Fibroblast of gingiva (primary cell): ENCODE data around the gene KCNJ10.
A peak's percentile ranks its signal among the peaks of the same experiment; 100 is the strongest.

Source experiments
- DNase-seq: peaks from one replicate; pipeline ENCODE4 v3.0.0-alpha.2; 2011; ENCODE audit warnings: low read depth

KCNJ10 gene

DNA sequence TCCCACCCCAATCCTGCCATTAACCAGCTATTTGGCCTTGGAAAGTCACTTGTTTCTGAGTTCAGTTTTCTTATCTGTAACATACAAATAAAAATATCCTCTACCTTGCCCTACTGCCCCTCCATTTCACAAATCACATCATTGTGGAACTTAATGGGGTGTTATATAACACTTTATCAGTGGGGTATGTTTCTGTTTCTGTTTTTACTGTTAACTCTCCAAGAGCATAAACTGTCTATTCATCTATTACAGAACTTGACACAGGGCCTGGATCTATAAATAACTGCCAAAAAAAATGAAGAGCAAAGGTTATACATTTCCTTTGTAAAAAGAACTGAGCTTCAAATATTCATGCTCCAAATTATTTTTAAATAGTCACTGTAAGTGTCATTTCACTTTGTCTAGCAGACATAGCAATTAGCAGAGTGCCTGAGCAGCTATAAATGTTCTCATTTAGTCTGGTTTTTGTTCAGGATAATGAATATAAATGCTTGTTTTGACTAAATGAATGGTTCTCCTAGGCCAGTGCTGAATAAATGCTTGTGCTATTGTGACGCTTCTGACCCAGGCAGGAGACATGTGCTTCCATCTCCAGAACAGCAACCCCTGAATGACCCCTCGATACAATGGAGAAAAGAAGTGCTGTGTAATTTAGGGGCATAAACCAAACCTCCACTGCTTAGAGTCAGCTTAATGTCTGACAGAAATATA is 45.6 kb downstream of the KCNJ10 start:
- no peak for DNase-seq

DNA sequence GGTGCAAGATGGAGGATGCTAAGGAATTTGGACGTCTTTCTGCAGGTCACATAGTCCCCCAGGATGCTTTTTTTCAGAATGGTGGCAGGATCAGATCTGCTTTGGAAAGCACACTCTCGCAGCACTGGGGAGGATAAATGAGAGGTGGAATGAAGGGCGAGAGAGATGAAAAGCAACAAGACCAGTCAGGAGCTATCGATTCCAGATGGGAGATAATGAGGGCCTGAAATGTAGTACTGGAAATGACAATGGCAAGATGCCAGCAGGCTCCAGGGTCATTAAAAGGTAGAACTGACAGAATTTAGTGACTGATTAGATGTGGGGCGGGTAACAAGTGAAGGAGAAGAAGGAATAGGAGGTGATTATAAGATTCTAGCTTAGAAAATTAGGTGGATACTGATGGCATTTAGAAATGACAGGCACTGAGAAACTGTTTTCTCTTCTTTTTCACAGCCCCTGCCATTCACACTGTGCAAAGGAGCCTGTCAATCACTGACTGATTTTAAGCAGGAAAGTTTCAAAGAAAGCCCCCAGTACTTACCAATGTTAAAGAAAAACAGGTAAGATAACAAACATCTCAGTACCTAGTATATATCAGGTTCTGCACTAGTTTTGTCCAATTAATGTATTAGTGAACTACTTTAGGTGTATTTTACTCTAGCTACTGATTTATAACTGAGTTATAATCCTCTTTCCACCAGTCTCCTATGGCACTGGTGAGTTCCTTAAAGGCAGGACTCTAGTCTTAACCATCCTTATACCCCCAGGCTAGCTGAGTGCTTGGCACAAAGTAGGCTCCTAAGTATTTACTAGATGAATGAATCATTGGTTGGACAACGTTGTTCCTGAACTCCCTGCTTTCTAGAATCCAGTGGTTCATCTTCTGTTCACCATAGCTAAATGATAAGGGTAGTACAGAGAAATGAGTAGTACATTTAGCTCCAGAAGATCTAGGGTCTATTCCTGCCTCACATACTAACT is 47.3 kb downstream of the KCNJ10 start:
- DNase-seq = peak; percentile 16

DNA sequence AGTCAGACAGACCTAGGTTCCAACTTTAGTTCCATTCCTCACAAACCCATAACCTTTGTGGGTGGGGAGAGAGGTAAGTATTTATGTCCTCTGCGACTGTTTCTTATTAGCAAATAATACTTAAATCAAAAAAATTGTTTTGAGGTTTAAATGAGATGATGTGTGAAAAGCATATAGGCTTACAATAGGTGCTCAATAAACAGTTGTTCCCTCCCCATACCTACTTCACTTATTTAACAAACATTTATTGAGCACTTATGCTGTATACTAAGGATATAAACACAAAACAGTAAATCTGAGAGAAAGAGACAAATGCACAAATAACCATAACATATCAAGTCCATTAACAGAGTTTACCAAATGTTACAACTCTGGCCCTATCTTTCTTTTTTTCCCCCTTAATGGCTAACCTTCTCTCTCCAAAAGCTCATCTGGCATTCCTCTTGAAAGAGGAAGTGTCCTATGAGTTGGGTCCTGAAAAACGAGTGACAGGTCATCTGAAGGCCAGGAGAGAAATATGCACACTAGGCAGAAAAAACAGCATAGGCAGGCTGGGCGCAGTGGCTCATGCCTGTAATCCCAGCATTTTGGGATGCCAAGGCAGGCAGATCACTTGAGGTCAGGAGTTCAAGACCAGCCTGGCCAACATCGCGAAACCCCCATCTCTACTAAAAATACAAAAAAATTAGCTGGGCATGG is 48.4 kb downstream of the KCNJ10 start:
- DNase-seq = no peak

DNA sequence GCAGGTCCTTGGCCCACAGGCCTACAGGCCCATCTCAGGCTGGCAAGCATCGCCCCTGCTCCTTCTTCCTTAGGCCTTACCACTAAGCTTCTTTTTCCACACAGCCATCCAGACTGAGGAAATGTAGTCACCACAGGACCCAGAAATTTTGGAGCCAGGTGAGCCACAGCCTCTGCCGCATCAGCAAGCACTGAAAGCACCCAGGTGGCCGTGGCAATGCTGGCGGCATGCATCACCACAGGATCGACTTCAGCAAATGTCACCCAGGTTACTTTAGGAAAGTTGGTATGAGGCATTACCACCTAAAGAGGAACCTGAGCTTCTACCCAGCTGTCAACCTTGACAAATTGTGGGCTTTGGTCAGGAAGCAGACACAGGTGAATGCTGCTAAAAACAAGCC is 49.8 kb downstream of the KCNJ10 start:
- DNase-seq = no peak

DNA sequence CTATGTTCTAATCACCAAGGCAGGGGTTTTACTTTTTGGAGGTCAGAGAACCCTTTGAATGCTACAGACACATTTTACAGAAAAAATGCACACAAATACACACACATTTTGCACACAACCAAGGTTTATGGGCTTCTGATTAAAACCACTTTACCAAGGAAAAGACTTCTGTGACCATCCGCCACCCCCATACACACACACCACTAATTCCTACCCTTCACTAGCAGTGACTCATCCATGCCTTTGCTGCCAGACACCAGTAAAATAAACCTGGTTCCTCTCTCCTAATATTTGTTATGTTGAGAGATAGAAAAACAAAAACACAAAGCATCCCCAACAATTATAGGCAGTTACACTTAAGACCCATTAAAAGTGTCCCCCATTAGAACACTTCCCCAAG is 51.1 kb downstream of the KCNJ10 start:
- no peak for DNase-seq

DNA sequence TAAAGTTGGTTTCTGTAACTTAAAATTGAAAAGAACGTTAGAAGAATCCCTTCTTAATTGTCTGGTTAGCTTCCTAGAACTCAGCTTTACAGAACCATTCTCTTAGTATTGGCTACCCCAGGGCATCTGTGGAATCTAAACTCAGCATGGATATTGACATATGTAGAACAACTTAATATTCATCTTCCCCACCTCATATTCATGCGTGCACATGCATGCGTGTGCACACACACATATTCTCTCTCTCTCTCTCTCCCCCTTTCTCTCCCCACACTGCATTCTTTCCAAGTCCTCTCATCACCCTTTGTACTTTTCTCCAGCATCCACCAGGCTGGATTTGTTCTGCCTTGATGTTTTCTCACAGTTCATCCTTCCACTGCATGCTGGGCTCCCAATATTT is 51.6 kb downstream of the KCNJ10 start:
- no peak for DNase-seq

DNA sequence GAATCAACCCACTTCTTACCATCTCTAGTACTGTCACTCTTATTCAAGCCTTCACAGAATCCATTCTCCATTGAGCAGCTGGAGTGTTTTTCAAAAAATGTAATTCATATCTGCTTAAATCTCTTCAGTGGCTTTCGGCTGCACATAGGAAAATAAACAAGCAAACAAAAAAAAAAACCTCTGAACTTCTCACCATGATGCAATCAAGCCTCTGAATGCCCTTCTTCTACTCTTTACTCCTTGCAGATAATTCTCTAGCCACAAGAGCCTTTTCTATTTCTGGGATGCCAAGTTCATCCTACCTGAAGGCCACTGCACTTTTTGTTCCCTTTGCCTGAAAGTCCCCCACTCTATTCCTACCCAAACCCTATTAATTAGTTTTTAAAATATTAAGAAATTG is 52.4 kb downstream of the KCNJ10 start:
- no peak for DNase-seq

DNA sequence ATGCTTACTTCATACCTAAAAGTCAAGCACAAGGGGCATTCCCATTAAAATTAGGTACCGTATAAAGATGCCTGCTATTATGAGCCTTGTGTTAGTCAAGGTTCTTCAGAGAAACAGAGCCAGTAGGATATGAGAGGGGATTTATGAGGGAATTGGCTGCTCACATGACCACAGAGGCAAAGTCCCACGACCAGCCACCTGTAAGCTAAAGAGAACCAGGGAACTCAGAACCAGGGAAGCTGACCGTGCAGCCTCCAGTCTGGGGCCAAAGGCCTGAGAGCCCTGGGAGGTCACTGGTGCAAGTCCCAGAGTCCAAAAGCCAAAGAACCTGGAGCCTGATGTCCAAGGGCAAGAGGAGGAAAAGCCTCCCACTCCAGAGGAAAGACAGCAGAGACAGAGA is 58.2 kb downstream of the KCNJ10 start:
- no peak for DNase-seq

DNA sequence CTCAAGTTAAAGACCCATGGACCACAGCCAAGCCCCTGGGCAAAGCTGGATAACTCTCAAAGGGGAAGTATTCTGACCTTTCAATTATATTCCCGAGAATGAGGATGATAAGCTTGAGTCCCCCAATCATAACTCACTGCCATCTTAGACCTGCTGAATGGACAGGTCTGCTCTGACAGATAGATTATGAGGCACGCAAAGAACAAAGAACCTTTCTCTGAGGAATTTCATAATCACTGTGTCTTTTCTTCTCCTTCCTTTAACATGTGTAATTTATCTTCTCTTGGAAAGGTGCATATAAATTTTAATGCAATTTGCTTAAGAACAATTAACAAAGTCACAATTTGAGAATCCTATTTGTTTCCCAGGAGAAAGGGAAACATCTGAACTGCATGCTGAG is 60.2 kb downstream of the KCNJ10 start:
- DNase-seq = no peak

DNA sequence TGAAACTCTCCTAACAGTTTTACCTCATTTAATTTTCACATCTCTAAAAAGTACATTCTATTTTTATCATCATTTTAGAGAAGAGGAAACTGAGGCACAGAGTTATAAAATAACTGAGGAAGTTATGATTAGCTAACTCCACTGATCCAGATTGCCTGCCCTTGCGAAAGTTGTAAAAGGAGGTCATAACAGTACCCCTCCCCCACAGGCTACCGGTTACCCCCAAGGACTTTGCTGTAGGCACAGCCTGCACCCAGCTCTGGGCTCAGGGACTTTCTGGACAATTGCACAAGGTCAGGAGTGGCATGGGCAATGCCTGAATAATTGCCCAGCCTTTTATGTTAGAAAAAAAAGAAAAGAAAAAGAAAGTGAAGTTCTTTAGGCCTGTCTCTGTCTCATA is 60.9 kb downstream of the KCNJ10 start:
- DNase-seq = no peak

DNA sequence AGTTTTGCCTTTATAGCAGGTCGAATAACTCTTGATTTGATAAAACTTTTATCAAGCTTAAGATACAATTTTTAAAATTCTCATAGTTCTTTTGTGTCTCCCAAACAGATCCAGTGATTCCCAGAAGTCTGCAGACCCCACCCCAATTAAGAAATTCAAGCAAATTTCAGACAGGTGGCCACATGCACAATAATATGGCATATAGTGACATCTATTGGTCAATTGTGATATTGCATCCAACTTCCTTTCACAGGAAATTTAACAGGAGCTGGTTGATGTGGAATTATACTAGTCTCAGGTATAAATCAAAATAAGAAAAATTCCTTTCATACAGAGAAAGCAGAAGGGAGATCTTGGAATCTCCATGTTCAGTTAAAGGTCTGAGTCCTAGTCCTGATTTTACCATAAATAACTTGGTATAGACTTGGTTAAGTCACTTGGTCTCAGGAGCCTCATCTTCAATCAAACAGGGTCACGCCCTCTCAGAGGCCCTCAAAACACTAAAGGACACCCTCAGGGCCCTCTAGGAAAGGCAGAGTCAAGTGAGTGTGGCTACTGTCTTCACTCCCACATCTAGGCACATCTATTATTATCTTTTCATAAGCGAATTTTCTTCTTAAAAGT is 62.3 kb downstream of the KCNJ10 start:
- DNase-seq = no peak

DNA sequence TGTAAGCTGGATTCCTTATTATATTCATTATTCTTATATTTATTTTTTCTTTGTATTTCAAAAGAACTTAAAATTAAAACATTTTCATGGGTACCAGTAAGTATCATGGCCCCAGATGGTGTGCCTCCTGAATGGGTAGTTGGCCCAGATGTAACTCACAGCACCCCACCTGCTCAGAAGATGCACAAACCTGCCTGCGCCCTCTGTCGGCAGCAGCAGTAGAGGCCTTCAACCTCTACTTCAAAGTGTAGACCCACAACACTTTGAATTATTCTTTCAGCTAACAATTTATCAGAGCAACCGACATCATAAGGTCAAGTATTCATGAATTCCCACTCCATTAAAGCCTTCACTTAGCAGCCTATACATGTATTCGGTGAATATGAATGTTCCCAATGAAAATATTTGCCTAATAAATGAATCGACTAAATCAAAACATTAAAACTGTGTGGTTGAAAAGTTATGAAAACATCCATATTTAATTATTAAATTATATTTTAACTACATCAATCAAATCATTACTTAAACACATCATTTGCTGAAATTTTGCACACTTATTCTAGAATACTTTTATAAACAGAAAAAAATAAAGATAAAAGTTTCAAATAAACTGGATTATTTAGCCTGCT is 63.5 kb downstream of the KCNJ10 start:
- peak; percentile 50 for DNase-seq

DNA sequence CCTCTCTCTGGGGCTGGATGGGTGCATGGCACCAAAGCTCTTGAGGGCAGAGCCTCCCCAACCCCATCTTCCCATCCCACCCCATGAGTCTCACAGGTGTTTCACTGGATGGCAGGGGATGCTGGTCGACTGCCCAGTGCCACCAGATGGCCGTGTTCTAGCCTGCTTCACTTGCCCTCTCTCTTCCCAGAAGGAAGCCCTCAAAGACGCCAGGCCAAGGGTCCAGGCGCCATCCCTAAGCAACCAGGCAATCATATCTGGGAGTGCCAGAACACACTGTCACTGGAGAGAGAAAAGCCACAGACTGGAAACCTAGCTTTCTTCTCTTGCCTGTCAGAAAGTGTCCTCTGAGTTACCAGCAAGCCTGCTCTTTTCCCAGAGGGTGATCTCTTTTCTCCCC is 64.9 kb downstream of the KCNJ10 start:
- no peak for DNase-seq

DNA sequence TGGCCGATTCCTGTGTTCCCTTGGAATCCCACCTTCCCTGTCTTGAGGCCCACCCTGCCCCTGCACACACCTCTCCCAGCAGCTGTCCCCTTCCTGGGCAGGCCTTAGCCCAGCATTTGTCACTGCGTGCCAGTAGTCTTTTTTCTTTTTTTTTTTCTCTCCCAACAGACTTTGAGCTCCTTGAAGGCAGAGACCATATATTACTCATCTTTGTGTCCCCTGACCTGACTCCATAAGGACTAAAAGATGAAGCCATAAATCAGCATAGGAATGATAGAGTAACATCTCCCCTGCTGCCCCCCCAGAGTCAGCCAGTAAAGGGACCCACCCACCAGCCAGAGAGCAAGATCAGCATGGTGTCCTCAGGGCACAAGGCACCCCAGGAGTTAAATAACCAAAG is 65.5 kb downstream of the KCNJ10 start:
- no peak for DNase-seq

DNA sequence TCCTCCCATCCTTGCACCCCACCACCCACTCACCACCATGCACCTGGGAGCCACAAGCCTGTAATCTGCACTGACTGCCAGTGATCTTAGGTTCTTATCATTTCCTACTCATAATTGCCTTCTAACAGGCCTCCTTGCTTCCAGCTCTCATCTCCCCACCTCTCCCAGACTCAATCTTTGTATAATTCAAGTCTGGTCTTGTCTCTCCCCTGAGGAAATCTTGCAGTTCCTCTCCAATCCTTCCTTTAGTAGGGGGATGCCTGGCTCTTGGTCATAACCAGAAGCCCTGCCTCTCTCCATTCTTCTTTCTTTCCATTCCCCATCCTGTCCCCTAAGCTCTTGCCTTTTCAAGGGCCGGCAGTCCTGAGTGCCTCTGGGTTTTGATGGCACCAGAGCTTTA is 66.0 kb downstream of the KCNJ10 start:
- no peak for DNase-seq

DNA sequence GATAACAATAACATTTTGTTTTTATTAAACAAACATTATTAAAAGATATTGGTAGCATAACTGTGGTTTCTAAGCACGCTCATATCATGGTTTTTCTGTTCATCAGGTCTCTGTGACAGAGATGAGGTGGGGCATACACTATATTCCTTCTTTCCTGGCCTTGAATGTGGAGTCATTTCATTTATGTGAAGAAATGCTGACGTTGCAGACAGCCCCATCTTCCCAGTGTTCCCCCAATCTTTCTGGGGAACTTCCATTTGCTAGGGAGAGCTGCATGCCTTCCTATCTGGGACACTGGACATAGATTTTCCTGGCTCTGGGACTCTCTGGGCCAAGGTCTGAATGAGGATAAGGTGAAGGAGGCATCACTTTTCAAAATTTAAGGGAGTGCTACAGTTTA is 68.5 kb downstream of the KCNJ10 start:
- no peak for DNase-seq

DNA sequence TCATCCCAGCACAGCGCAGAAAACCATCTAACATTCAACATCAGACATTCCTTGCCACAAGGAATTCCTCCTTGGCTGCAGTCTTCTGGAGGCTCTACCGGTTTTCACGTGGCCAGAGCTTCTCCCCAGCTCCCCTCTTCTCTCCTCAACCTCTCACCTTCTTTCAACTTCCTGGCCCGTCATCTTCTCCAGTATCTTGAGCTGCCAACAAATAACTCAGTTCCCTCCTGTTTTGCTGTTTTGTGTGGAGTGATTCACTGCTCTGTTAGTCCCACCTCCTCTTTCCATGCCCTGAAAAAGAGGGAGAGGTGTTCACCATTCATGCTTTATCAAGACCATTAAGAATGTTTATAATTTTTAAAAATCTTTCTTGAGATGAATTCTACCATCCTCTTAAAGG is 70.8 kb downstream of the KCNJ10 start:
- no peak for DNase-seq

DNA sequence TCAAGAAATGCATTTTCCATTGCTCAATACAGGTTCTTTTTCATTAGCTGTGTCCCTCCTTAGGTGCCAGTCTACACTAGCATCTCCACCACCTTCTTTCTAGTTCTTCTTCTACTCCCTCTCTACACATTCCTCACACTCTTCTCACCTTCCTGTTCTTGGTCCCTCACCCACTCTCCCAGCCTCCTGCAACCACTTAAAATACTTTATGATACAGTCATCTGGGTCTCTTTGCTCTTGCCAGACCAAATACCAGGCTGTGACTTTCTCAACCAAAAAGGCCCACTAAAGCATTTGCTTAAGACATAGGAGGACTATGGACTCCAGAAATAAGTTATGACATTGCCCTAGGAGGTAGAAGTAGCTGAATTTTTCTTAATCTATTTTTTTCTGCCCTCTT is 73.3 kb downstream of the KCNJ10 start:
- peak; percentile 78 for DNase-seq

DNA sequence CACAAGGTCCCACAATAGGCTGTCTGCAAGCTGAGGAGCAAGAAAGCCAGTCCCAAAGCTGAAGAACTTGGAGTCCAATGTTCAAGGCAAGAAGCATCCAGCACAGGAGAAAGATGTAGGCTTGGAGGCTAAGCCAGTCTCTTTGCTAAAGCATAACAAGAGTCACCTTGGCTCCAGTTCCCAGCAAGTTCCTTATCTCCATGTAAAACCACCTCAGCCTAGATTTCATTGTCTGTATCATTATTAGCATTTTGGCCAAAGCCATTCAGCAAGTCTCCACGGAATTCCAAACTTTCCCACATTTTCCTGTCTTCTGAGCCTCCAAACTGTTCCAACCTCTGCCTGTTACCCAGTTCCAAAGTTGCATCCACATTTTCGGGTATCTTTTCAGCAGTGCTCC is 75.1 kb downstream of the KCNJ10 start:
- DNase-seq = no peak

DNA sequence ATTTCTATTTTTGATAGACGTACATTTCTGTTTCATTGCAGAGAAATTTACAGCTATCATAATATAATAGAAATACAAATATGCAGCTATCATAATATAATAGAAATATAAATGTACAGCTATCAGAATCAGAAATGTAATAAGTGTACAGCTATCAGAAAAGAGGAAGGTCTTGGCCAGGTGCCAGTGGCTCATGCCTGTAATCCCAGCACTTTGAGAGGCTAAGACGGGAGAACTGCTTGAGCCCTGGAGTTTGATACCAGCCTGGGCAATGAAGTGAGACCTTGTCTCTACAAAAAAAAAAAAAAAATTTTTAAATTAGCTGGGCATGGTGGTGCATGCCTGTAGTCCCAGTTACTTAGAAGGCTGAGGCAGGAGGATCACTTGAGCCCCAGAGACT is 76.0 kb downstream of the KCNJ10 start:
- DNase-seq = no peak

DNA sequence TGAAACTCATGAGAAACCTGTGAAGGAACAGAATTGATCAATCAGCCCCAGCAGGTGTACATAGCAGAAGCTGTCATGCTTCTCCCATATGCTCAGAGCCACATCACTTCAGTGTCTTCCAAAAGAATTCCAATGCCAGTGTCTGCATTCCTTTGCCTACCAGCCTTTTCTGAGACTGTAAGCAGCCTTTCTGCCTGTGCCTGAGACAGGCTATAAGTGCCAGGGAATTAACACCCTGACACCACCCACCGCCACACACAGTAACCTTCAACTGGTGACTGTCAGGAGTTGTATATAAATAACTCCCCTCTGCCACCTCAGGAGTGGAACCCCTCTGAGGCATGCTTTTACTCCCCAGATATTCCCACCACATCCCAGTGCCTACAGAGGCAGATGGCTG is 77.8 kb downstream of the KCNJ10 start:
- no peak for DNase-seq

DNA sequence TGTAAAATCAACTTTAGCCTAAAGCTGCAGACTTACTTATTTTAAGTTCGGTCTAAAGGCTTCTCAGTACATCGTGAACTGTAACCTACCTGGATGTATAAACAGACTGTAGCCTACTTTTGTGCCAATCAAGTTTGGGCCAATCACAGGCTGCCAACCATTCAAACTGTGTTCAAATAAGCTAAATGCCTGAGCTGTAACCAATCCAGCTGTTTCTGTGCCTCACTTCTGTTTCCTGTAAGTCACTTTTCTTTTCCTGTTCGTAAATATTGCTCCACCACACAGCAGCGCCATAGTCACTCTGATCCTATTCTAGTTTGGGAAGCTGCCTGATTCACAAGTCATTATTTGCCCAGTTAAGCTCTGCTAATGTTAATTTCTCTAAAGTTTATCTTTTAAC is 78.4 kb downstream of the KCNJ10 start:
- peak; percentile 46 for DNase-seq
